ENCODE measurements around the gene KCNN1.

Gene KCNN1

DNA sequence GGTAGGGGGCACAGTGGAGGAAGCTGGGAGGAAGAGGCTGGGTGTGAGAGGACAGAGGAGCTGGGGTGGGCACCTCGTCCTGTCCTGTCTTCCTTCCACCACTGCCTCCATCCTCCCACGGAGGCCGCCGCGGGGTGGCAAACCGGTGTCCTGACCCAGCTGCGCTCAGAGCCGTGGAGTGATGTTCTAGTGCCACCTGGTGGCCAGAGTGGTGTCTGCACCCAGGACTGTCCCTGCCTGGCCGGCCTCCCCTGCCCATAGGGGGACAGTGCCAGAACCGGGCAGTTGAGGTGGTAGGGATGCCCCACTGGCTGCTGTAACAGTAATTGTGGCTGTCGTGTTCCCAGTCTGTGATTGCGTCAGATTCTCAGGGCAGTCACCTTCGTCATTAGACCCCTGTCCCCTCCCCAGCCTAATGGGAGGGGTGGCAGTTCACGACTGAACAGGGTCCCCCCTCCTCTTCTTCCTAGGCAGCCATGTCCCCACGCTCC is 30.0 kb downstream of the KCNN1 start:
- Histone ChIP-seq H3K27me3 (replicated peaks) (no peaks in the 10 kb centered on the region), H3K27ac (no peak overlapping the region), H3K36me3 (replicated peaks) (no peaks in the 10 kb centered on the region), H3K4me3 (ENCODE audit: low read depth, low read length) (no peak overlapping the region)
- peak; percentile 68 for DNase-seq
- in situ Hi-C loops (cut with HindIII; ENCODE audit: low pct_ligation_motif_present, low sequenced_read_pairs), result no loop called here
- TF ChIP-seq, protein P1, sequence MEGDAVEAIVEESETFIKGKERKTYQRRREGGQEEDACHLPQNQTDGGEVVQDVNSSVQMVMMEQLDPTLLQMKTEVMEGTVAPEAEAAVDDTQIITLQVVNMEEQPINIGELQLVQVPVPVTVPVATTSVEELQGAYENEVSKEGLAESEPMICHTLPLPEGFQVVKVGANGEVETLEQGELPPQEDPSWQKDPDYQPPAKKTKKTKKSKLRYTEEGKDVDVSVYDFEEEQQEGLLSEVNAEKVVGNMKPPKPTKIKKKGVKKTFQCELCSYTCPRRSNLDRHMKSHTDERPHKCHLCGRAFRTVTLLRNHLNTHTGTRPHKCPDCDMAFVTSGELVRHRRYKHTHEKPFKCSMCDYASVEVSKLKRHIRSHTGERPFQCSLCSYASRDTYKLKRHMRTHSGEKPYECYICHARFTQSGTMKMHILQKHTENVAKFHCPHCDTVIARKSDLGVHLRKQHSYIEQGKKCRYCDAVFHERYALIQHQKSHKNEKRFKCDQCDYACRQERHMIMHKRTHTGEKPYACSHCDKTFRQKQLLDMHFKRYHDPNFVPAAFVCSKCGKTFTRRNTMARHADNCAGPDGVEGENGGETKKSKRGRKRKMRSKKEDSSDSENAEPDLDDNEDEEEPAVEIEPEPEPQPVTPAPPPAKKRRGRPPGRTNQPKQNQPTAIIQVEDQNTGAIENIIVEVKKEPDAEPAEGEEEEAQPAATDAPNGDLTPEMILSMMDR (IDR thresholded peaks at IDR 0.05; ENCODE audit: low read depth, low read length, missing control alignments), result peak; percentile 96

DNA sequence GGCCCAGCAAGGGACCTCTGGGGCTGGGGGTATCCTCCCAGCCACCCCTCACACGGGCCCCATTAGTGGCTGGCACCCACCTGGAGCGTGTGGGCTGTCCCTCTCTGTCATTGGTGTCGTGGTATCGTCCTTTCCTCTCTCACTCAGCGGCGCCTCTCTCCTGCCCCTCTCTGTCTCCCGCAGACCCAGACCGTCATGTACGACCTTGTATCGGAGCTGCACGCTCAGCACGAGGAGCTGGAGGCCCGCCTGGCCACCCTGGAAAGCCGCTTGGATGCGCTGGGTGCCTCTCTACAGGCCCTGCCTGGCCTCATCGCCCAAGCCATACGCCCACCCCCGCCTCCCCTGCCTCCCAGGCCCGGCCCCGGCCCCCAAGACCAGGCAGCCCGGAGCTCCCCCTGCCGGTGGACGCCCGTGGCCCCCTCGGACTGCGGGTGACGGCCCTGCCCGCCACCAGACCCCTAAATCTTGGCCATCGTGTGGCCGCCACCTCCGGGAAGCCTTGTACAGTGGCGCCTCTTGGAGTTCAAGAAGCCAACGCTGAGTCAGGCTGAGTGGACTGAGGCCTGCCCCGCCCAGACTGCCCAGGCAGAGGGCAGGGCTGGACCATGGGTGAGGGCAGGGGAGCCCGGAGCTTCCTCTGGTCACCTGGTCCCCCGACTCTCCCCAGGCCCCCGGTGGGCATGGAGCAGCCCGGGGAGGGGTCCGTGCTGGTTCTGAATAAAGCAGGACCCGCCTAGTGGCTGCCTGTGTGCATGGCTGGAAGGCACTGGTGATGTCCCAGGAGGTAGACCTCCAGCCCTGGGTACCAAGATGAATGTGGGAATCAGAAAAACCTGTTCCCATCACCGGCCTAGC is 31.3 kb downstream of the KCNN1 start:
- no peaks in the 10 kb centered on the region for H3K36me3 ChIP-seq (replicated peaks)
- TF ChIP-seq, protein P1 (IDR thresholded peaks at IDR 0.05; ENCODE audit: low read depth, low read length, missing control alignments), result peak; percentile 37
- no peak overlapping the region for H3K4me3 ChIP-seq (ENCODE audit: low read depth, low read length)
- no peak for DNase-seq
- no peaks in the 10 kb centered on the region for H3K27me3 ChIP-seq (replicated peaks)
- H3K27ac ChIP-seq, result no peak overlapping the region
- in situ Hi-C loops (cut with HindIII; ENCODE audit: low pct_ligation_motif_present, low sequenced_read_pairs), result no loop called here

DNA sequence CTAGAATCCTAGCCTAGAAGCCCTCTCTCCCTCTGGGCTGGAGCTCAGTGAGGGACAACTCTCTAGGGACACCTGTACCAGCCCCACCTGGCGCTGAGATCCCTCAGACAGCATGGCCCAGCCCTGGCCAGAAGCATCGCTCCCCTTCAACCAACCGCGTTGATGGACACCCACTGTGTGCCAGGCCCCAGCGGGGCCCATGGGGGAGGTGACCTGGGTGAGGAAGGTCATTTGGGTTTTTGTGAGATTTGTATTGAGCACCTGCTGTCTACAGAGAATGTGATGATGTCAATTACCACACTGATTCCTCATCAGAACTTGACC is 31.9 kb downstream of the KCNN1 start:
- TF ChIP-seq, protein P1 (IDR thresholded peaks at IDR 0.05; ENCODE audit: low read depth, low read length, missing control alignments), result no peak
- no peak overlapping the region for H3K27ac ChIP-seq
- H3K36me3 ChIP-seq (replicated peaks), result no peaks in the 10 kb centered on the region
- no peak overlapping the region for H3K4me3 ChIP-seq (ENCODE audit: low read depth, low read length)
- DNase-seq, result no peak
- H3K27me3 ChIP-seq (replicated peaks), result no peaks in the 10 kb centered on the region
- in situ Hi-C loops (cut with HindIII; ENCODE audit: low pct_ligation_motif_present, low sequenced_read_pairs), result no loop called here

DNA sequence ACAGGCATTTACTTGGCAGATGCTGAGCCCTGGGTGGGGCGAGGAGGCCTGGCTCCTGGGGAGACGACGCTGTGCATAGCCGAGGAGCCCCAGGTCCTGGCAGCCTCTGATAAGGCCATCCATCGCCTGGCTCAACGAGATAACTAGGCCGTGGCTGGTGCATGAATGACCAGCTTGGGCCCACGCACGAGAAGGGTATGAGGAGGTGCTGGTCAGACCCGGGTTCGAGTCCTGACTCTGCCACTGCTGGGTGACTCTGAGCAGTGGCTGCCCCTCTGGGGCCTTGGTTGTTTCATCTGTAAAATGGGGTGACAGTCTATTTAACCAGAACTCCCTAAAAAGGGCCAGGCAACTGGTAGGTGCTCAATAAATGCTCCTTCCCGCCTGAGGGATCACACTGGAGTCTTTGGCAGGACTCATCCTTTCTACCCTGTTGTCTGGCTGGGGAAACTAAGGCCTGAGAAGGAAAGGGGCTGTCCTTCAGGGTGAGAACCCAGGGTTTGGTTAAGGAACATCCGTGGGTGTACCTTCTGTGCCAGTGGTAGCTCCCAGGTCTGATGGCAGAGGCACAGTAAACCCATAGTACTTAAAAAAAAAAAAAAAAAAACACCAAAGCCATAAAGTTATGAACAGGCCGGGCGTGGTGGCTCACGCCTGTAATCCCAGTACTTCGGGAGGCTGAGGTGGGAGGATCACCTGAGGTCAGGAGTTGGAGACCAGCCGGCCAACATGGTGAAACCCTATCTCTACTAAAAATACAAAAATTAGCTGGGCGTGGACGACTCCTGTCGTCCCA is 33.0 kb downstream of the KCNN1 start:
- Histone ChIP-seq H3K27ac (no peak overlapping the region), H3K4me3 (ENCODE audit: low read depth, low read length) (no peak overlapping the region)

DNA sequence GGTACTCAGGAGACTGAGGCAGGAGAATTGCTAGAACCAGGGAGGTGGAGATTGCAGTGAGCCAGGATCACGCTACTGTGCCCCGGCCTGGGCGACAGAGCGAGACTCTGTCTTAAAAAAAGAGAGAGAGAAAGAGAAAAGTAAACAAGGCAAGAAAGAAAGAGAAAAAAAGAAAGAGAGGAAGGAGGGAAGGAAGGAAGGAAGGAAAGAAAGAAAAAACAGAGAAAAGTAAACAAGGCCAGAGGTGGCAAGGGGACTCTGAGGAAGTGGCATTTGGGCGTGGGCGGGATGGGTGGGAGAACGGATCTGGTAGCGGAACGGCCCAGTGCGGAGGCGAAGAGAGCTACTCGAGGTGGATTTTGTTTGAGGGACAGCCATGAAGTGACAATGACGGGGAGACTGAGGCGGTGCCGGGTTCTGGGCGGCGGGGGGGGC is 33.6 kb downstream of the KCNN1 start:
- Histone ChIP-seq H3K36me3 (replicated peaks) (no peaks in the 10 kb centered on the region), H3K27me3 (replicated peaks) (no peaks in the 10 kb centered on the region), H3K4me3 (ENCODE audit: low read depth, low read length) (peak overlapping the region; percentile 64), H3K27ac (peak overlapping the region; percentile 56)
- TF ChIP-seq, protein P1 (IDR thresholded peaks at IDR 0.05; ENCODE audit: low read depth, low read length, missing control alignments), result no peak
- DNase-seq, result no peak
- in situ Hi-C loops (cut with HindIII; ENCODE audit: low pct_ligation_motif_present, low sequenced_read_pairs), result no loop called here

More for the DNA sequence above, 33.0 kb downstream of the KCNN1 start:
- no peaks in the 10 kb centered on the region for H3K36me3 ChIP-seq (replicated peaks)
- in situ Hi-C loops (cut with HindIII; ENCODE audit: low pct_ligation_motif_present, low sequenced_read_pairs), result no loop called here
- DNase-seq, result no peak
- no peaks in the 10 kb centered on the region for H3K27me3 ChIP-seq (replicated peaks)
- TF ChIP-seq, protein P1 (IDR thresholded peaks at IDR 0.05; ENCODE audit: low read depth, low read length, missing control alignments), result no peak
